ENCODE results near the gene TMOD1.
"Not testable (repeated sequence)": the region's sequence is repeated elsewhere in the genome, so short reads cannot be mapped to it uniquely, and the experiment has no call there.

DNA sequence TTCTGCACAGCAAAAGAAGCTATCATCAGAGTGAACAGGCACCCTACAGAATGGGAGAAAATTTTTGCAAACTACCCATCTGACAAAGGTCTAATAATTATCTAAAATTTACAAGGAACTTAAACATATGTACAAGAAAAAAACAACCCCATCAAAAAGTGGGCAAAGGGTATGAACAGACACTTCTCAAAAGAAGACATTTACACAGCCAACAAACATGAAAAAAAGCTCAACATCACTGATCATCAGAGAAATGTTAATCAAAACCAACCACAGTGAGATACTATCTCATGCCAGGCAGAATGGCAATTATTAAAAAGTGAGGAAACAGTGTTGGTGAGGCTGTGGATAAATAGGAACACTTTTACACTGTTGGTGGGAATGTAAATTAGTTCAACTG, 44.6 kb upstream of the TMOD1 start:
- TF ChIP-seq, protein P1, sequence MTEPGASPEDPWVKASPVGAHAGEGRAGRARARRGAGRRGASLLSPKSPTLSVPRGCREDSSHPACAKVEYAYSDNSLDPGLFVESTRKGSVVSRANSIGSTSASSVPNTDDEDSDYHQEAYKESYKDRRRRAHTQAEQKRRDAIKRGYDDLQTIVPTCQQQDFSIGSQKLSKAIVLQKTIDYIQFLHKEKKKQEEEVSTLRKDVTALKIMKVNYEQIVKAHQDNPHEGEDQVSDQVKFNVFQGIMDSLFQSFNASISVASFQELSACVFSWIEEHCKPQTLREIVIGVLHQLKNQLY (CRISPR knock-in tag; conservative IDR thresholded peaks at IDR 0.05): not testable (repeated sequence)
- TF ChIP-seq, protein P2, sequence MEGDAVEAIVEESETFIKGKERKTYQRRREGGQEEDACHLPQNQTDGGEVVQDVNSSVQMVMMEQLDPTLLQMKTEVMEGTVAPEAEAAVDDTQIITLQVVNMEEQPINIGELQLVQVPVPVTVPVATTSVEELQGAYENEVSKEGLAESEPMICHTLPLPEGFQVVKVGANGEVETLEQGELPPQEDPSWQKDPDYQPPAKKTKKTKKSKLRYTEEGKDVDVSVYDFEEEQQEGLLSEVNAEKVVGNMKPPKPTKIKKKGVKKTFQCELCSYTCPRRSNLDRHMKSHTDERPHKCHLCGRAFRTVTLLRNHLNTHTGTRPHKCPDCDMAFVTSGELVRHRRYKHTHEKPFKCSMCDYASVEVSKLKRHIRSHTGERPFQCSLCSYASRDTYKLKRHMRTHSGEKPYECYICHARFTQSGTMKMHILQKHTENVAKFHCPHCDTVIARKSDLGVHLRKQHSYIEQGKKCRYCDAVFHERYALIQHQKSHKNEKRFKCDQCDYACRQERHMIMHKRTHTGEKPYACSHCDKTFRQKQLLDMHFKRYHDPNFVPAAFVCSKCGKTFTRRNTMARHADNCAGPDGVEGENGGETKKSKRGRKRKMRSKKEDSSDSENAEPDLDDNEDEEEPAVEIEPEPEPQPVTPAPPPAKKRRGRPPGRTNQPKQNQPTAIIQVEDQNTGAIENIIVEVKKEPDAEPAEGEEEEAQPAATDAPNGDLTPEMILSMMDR (IDR thresholded peaks at IDR 0.05 in 2 of 3, conservative IDR thresholded peaks at IDR 0.05 in 1 of 3; ENCODE audit: insufficient read depth in 2 of 3, low read depth in 1 of 3, low read length in 3 of 3): not testable (repeated sequence)
- not testable (repeated sequence) for TF ChIP-seq ZNF431 (CRISPR knock-in tag; IDR thresholded peaks at IDR 0.05); EZH2 (IDR thresholded peaks at IDR 0.05; ENCODE audit: borderline replicate concordance, low read depth, low read length); TCF3 (CRISPR knock-in tag; IDR thresholded peaks at IDR 0.05); POLR2A (conservative IDR thresholded peaks at IDR 0.05); POLR2B (IDR thresholded peaks at IDR 0.05; ENCODE audit: low read depth, partially characterized antibody); BHLHE40 (IDR thresholded peaks at IDR 0.05; ENCODE audit: low read length); MXI1 (IDR thresholded peaks at IDR 0.05; ENCODE audit: low read depth, low read length); SMC3 (conservative IDR thresholded peaks at IDR 0.05; ENCODE audit: insufficient read depth, low read depth, low read length); EP300 (IDR thresholded peaks at IDR 0.05; ENCODE audit: low read length); NFIC (IDR thresholded peaks at IDR 0.05)
- TF ChIP-seq, protein P3, sequence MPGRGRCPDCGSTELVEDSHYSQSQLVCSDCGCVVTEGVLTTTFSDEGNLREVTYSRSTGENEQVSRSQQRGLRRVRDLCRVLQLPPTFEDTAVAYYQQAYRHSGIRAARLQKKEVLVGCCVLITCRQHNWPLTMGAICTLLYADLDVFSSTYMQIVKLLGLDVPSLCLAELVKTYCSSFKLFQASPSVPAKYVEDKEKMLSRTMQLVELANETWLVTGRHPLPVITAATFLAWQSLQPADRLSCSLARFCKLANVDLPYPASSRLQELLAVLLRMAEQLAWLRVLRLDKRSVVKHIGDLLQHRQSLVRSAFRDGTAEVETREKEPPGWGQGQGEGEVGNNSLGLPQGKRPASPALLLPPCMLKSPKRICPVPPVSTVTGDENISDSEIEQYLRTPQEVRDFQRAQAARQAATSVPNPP (IDR thresholded peaks at IDR 0.05; ENCODE audit: borderline replicate concordance, insufficient read depth, insufficient read length): not testable (repeated sequence)
- TF ChIP-seq, protein P4, sequence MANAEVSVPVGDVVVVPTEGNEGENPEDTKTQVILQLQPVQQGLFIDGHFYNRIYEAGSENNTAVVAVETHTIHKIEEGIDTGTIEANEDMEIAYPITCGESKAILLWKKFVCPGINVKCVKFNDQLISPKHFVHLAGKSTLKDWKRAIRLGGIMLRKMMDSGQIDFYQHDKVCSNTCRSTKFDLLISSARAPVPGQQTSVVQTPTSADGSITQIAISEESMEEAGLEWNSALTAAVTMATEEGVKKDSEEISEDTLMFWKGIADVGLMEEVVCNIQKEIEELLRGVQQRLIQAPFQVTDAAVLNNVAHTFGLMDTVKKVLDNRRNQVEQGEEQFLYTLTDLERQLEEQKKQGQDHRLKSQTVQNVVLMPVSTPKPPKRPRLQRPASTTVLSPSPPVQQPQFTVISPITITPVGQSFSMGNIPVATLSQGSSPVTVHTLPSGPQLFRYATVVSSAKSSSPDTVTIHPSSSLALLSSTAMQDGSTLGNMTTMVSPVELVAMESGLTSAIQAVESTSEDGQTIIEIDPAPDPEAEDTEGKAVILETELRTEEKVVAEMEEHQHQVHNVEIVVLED (CRISPR knock-in tag; IDR thresholded peaks at IDR 0.05): not testable (repeated sequence)

Data from K562 (cell line).